Activated CD4-positive, CD25-positive, alpha-beta regulatory T cell (primary cell): Measurements from ENCODE around the gene GMPS.
"Not testable (repeated sequence)": the region's sequence is repeated elsewhere in the genome, so short reads cannot be mapped to it uniquely, and the experiment has no call there.

ENCODE experiments used
- DNase-seq, 4 experiments: peaks; one replicate each; lab custom pipeline; 2025; lab: John Stamatoyannopoulos, UW

The GMPS gene

DNA sequence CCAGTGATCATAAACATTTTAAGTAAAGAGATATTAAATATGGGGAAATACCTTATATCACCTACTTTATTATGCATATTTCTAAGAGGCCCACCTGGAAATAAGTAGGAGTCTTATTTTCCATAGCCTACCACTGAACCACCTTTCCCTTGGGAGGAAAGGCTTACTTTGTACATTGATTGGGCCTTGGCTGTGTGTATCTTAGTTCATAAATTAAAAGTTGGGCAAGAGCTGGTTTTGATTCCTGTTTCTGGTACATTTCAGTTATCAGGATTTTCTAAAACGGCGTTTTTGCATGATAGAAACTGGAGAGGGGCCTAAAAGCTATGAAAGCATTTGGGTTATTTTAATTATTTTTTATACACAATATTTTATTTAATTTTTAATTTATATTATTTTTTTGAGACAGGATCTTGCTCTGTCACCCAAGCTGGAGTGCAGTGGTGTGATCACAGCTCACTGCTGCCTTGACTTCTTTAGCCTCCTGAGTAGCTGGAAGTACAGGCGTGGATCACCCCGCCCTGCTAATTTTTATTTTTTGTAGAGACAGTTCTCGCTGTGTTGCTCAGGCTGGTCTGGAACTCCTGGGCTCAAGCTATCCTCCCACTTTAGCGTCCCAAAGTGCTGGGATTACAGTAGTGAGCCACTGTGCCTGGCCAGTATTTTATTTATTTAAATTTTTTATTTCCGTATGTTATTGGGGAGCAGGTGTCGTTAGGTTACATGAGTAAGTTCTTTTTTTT lies 2.6 kb downstream of the GMPS start:
- no peak for DNase-seq

GRCh38 chr3:155876037-155876436 lies 5.6 kb downstream of the GMPS start:
- no peak for DNase-seq

DNA sequence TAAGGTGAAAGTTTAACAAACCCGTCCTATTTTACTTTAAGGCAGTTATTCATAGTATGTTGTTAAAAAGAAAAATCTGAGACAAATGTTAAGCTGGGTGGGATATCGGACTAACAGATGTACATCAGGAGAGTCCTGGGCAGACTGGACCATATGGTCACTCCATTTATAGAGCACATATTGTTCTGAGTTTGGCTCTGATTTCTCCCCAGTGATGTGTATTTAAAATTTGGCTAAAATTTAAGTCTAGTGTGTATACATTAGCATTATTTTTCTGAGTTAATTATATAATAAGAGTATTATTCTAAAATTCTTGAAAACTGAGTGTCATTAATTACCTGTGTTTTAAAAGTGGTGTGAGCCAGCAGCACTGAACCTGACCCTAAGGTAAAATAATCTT lies 6.1 kb downstream of the GMPS start:
- DNase-seq = no peak

GRCh38 chr3:155880286-155880685 lies 9.8 kb downstream of the GMPS start:
- no peak for DNase-seq

- no peak for DNase-seq
Observed at GRCh38 chr3:155884292-155884691, 13.8 kb downstream of the GMPS start.

GRCh38 chr3:155885292-155885691 lies 14.8 kb downstream of the GMPS start:
- no peak for DNase-seq

DNA sequence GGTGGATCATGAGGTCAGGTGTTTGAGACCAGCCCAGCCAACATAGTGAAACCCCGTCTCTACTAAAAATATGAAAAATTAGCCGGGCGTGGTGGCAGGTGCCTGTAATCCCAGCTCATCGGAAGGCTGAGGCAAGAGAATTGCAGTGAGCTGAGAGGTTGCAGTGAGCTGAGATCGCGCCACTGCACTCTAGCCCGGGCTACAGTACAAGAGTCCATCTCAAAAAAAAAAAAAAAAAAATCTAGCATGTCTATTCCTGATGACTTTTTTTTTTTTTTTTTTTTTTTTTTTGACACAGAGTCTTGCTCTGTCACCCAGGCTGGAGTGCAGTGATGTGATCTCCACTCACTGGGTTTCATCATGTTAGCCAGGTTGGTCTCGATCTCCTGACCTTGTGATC lies 15.9 kb downstream of the GMPS start:
- not testable (repeated sequence) for DNase-seq

DNA sequence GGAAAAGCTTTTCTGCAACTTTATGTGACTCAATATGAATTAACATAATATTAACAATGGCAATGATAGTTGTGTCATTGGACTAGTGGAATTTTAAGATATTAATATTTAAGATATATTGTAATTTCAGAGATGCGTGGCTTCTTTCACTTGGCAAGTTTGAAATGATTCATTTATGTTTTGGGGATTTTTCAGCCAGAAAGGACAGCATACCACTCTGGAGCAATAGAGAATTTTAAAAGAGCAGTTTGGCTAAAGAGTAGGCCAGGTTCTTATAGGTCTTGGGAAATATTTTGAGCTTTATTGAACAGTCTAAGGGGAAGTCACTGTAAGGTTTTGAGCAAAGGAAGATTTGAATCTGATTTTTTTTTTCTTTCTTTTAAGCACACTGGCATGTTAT lies 16.5 kb downstream of the GMPS start:
- no peak for DNase-seq

DNA sequence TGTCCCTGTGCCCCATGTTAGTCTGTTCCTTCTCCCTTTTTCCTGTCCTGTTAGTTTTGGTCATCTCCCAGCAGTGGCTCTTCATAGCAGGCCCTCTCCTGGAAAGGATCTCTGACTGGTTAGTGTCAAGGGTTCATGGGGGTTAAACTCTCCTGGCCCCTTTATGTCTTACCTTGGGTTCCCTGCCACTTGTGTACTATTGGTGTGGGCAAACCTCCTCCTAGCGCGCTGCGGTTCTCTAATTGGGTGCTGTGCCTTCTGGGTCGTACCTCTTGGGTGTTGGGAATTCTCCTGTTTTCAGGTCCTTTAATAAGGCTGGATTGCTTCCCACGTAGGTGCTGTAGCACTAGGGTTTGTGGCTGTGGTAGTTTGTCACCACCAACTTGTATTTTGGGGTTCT lies 18.8 kb downstream of the GMPS start:
- DNase-seq = no peak

DNA sequence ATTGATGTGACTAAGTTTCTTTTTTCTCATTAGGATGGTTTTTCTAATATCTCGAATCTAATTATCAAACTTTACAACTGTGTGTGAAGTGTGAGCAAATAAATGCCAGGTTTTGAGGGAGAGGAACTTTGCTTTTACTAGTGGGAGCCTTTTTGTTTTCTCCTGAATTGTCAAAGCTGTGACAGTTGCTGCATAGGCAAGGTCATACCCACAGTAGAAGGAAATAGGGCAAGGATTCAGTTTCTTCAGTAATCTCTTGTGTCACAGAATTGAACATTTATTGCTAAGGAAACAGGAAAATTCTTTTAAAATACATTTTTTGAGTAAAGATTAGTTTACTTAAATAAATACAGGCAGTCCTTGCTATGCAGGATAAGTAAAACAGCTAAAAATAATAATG lies 19.5 kb downstream of the GMPS start:
- DNase-seq = no peak

- DNase-seq = no peak
Observed at GRCh38 chr3:155890671-155891190, 20.3 kb downstream of the GMPS start.

DNA sequence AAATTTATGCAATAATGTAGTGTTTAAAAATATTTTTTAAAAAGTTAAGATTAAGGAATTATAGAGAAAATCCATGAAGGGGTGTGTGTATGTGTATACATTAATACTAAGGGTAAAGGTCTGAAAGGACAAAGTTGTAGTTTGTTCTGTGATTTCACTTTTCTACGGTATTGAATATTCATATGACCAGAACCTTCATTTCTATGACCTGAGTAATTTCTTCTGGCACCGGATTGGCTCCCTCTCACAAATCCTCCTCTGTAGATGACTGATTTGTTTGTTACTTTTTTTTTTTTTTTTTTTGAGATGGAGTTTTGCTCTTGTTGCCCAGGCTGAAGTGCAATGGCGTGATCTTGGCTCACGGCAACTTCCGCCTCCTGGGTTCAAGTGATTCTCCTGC lies 20.9 kb downstream of the GMPS start:
- DNase-seq = no peak

GRCh38 chr3:155895379-155895900 lies 25.0 kb downstream of the GMPS start:
- no peak for DNase-seq

GRCh38 chr3:155906900-155907299 lies 36.5 kb downstream of the GMPS start:
- no peak for DNase-seq

- no peak for DNase-seq
Observed at GRCh38 chr3:155908086-155908485, 37.6 kb downstream of the GMPS start.

DNA sequence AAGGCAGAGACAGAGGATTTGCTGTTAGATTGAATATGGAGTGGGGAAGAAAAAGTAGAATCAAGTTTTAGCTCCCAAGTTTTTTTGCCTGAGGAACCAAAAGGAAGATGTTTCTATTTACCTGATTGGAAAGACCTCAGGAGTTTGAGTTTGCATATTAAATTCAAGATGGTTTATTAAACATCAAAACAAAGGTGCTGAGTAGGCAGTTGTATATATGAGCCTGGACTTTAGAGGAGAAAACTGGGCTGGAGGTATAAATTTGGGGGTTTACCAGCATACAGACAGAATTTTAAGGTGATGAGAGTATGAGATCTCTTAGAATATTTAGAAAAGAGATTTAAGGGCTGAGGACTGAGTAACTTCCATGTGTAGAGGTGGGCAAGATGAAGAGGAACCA lies 38.2 kb downstream of the GMPS start:
- DNase-seq = no peak

- no peak for DNase-seq
Observed at GRCh38 chr3:155912090-155912489, 41.6 kb downstream of the GMPS start.

GRCh38 chr3:155912579-155913190 lies 42.2 kb downstream of the GMPS start:
- DNase-seq = no peak

- no peak for DNase-seq
Observed at GRCh38 chr3:155917781-155918180, 47.3 kb downstream of the GMPS start.

- no peak for DNase-seq
Observed at GRCh38 chr3:155919728-155920127, 49.3 kb downstream of the GMPS start.

GRCh38 chr3:155921486-155921885 lies 51.0 kb downstream of the GMPS start:
- no peak for DNase-seq

- DNase-seq = no peak
Observed at GRCh38 chr3:155934230-155934629, 63.8 kb downstream of the GMPS start.

- no peak for DNase-seq
Observed at GRCh38 chr3:155938409-155938808, 68.0 kb downstream of the GMPS start.
